GM10847 (cell line): ENCODE measurements around the gene PHRF1.

Source experiments
- POLR2A ChIP-seq: IDR thresholded peaks from 2 replicates; pipeline ENCODE4 v1.6.1; 2011; ENCODE audit not compliant: insufficient read length; ENCODE audit errors: extremely low read depth

Gene PHRF1

GRCh38 chr11:536841-537621, 39.2 kb upstream of the PHRF1 start, which contains the start of gene LRRC56:
TSS of gene LRRC56 (plus strand) at chr11:537527. CDS start at chr11:540685, 3,158 bp downstream.
- TF ChIP-seq POLR2A = no peak

- no peak for TF ChIP-seq POLR2A
These were observed 38.4 kb upstream of the PHRF1 start for GRCh38 chr11:537622-538430.

- no peak for TF ChIP-seq POLR2A
These were observed 37.7 kb upstream of the PHRF1 start for GRCh38 chr11:538431-539051.

- TF ChIP-seq POLR2A = no peak
These were observed 36.2 kb upstream of the PHRF1 start for GRCh38 chr11:539971-540481.

GRCh38 chr11:540583-541432, 35.5 kb upstream of the PHRF1 start:
- no peak for TF ChIP-seq POLR2A

- no peak for TF ChIP-seq POLR2A
These were observed 34.8 kb upstream of the PHRF1 start for GRCh38 chr11:541433-541885.

- no peak for TF ChIP-seq POLR2A
These were observed 31.5 kb upstream of the PHRF1 start for GRCh38 chr11:544817-545166.

GRCh38 chr11:545171-545570, 31.1 kb upstream of the PHRF1 start:
- TF ChIP-seq POLR2A = no peak

GRCh38 chr11:548700-549603, 27.3 kb upstream of the PHRF1 start:
- TF ChIP-seq POLR2A = no peak

GRCh38 chr11:550021-550745, 26.1 kb upstream of the PHRF1 start:
- TF ChIP-seq POLR2A = no peak

GRCh38 chr11:550746-551085, 25.6 kb upstream of the PHRF1 start:
- no peak for TF ChIP-seq POLR2A

GRCh38 chr11:551131-551530, 25.1 kb upstream of the PHRF1 start:
- no peak for TF ChIP-seq POLR2A

GRCh38 chr11:551596-551995, 24.7 kb upstream of the PHRF1 start:
- no peak for TF ChIP-seq POLR2A
